ENCODE data around the gene NOS3. TPM values are rescaled to one million over a fixed set of nuclear protein-coding genes. Genes with fewer than 3 reads are reported as not detected.

Gene NOS3
- polyA plus RNA-seq, 3 donors: 0.26 to 0.72 (median 0.39) TPM

- Histone ChIP-seq H3K27me3 (ENCODE audit: control insufficient read depth in 2 of 2, insufficient read depth in 2 of 2, low read length in 2 of 2) (peaks cover 0 to 28% of the 10 kb centered on the region in 2 donors), H3K36me3 (replicated peaks in 1 of 2; ENCODE audit: control insufficient read depth in 1 of 2, insufficient read depth in 2 of 2, low read length in 2 of 2) (no peaks in the 10 kb centered on the region), H3K9ac (ENCODE audit: insufficient read depth, low read length, poor library complexity, severe bottlenecking) (no peak overlapping the region), H4K20me1 (ENCODE audit: insufficient read depth, low read length) (no peaks in the 10 kb centered on the region), H3K4me1 (ENCODE audit: control insufficient read depth in 1 of 2, insufficient read depth in 2 of 2, low read length in 2 of 2) (no peaks in the 10 kb centered on the region), H2AFZ (ENCODE audit: insufficient read depth, low read depth, low read length, poor library complexity, severe bottlenecking) (no peak overlapping the region), H3K79me2 (ENCODE audit: insufficient read depth, low read length) (no peaks in the 10 kb centered on the region), H3K27ac (ENCODE audit: low read depth in 1 of 2, low read length in 2 of 2) (no peak overlapping the region), H3K4me2 (replicated peaks; ENCODE audit: extremely low read depth, low read length, poor library complexity, severe bottlenecking) (no peak overlapping the region), H3K9me3 (replicated peaks in 1 of 2; ENCODE audit: control insufficient read depth in 1 of 2, insufficient read depth in 1 of 2, low read length in 2 of 2) (no peaks in the 10 kb centered on the region), H3K4me3 (replicated peaks in 1 of 3; ENCODE audit: low read depth in 2 of 3, low read length in 3 of 3) (no peak overlapping the region)
- DNase-seq: no peak
- whole genome bisulfite sequencing (ENCODE audit: insufficient coverage): 95% methylated on average over 21 of the region's 27 CpGs
- intact Hi-C loops (cut with micrococcal nuclease): no loop called here
- no peak overlapping the region for H3K4me3 Mint-ChIP-seq
- H3K27ac Mint-ChIP-seq: no peak overlapping the region
- H3K36me3 Mint-ChIP-seq: no peaks in the 10 kb centered on the region
- peaks cover 23 to 61% (median 24%) of the 10 kb centered on the region in 3 donors for H3K27me3 Mint-ChIP-seq (ENCODE audit: low read depth in 3 of 3)
- no peaks in the 10 kb centered on the region for H3K4me1 Mint-ChIP-seq
- peaks cover 0 to 1% (median 0%) of the 10 kb centered on the region in 7 donors for H3K9me3 Mint-ChIP-seq
- TF ChIP-seq, protein P1, sequence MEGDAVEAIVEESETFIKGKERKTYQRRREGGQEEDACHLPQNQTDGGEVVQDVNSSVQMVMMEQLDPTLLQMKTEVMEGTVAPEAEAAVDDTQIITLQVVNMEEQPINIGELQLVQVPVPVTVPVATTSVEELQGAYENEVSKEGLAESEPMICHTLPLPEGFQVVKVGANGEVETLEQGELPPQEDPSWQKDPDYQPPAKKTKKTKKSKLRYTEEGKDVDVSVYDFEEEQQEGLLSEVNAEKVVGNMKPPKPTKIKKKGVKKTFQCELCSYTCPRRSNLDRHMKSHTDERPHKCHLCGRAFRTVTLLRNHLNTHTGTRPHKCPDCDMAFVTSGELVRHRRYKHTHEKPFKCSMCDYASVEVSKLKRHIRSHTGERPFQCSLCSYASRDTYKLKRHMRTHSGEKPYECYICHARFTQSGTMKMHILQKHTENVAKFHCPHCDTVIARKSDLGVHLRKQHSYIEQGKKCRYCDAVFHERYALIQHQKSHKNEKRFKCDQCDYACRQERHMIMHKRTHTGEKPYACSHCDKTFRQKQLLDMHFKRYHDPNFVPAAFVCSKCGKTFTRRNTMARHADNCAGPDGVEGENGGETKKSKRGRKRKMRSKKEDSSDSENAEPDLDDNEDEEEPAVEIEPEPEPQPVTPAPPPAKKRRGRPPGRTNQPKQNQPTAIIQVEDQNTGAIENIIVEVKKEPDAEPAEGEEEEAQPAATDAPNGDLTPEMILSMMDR (IDR thresholded peaks at IDR 0.05): no peak
Measured at GRCh38 chr7:150950496-150951180, 40.2 kb upstream of the NOS3 start.

GRCh38 chr7:150951181-150951520 is 39.7 kb upstream of the NOS3 start:
- no peak overlapping the region for H3K27ac ChIP-seq (ENCODE audit: low read depth in 1 of 2, low read length in 2 of 2)
- no peak overlapping the region for H3K9ac ChIP-seq (ENCODE audit: insufficient read depth, low read length, poor library complexity, severe bottlenecking)
- peak overlapping the region in 1 of 7 donors; percentile 12 for H3K27ac Mint-ChIP-seq
- H3K36me3 Mint-ChIP-seq: peaks cover 0 to 2% of the 10 kb centered on the region in 2 donors
- no peak overlapping the region for H3K4me2 ChIP-seq (replicated peaks; ENCODE audit: extremely low read depth, low read length, poor library complexity, severe bottlenecking)
- no peaks in the 10 kb centered on the region for H3K79me2 ChIP-seq (ENCODE audit: insufficient read depth, low read length)
- H3K9me3 ChIP-seq (replicated peaks in 1 of 2; ENCODE audit: control insufficient read depth in 1 of 2, insufficient read depth in 1 of 2, low read length in 2 of 2): no peaks in the 10 kb centered on the region
- H2AFZ ChIP-seq (ENCODE audit: insufficient read depth, low read depth, low read length, poor library complexity, severe bottlenecking): no peak overlapping the region
- 97% methylated on average over 16 of the region's 16 CpGs for WGBS (ENCODE audit: insufficient coverage)
- H3K4me3 Mint-ChIP-seq: no peak overlapping the region
- H3K27me3 Mint-ChIP-seq (ENCODE audit: low read depth in 3 of 3): peaks cover 25 to 60% (median 27%) of the 10 kb centered on the region in 3 donors
- peaks cover 0 to 32% of the 10 kb centered on the region in 2 donors for H3K27me3 ChIP-seq (ENCODE audit: control insufficient read depth in 2 of 2, insufficient read depth in 2 of 2, low read length in 2 of 2)
- no peak for DNase-seq
- H3K4me1 ChIP-seq (ENCODE audit: control insufficient read depth in 1 of 2, insufficient read depth in 2 of 2, low read length in 2 of 2): no peaks in the 10 kb centered on the region
- no peaks in the 10 kb centered on the region for H3K4me1 Mint-ChIP-seq
- intact Hi-C loops (cut with micrococcal nuclease): no loop called here
- H4K20me1 ChIP-seq (ENCODE audit: insufficient read depth, low read length): no peaks in the 10 kb centered on the region
- TF ChIP-seq, protein P1 (IDR thresholded peaks at IDR 0.05): no peak
- H3K9me3 Mint-ChIP-seq: peaks cover 0 to 1% (median 0%) of the 10 kb centered on the region in 7 donors
- H3K4me3 ChIP-seq (replicated peaks in 1 of 3; ENCODE audit: low read depth in 2 of 3, low read length in 3 of 3): no peak overlapping the region
- H3K36me3 ChIP-seq (replicated peaks in 1 of 2; ENCODE audit: control insufficient read depth in 1 of 2, insufficient read depth in 2 of 2, low read length in 2 of 2): no peaks in the 10 kb centered on the region

All from CD14-positive monocyte (primary cell).